H1 (cell line): ENCODE measurements around the gene PLK5. TPM values are rescaled to one million over a fixed set of nuclear protein-coding genes. Genes with fewer than 3 reads are reported as not detected.

ENCODE experiments used
- CTCF ChIA-PET: fragments of 300-600 bp; sonication (Branson Sonifier 250); formaldehyde crosslinking; loops from one replicate; lab custom pipeline; 2021; ENCODE audit not compliant: partially characterized antibody; lab: Charles Lee
- POLR2A ChIA-PET: fragments of 300-600 bp; sonication (Branson Sonifier 250); formaldehyde crosslinking; loops from one replicate; lab custom pipeline; 2021; ENCODE audit warnings: inconsistent platforms; ENCODE audit not compliant: partially characterized antibody; lab: Charles Lee
- DNase-seq, 2 experiments: peaks; one replicate each; pipeline versions ENCODE4 v3.0.0 to v3.0.0-alpha.2; 2010 to 2022; ENCODE audit warnings: low spot score in 2 of 2, low read depth in 1 of 2, mixed read lengths in 1 of 2
- FAIRE-seq: peaks from 2 replicates; lab custom pipeline; 2011; peaks lifted over from hg19 to GRCh38; lab: Jason Lieb, UNC
- H2AFZ ChIP-seq: 2 replicates; pipeline ENCODE4 v1.8.1; 2012; ENCODE audit warnings: low read length, inconsistent platforms
- H2AK5ac ChIP-seq: 2 replicates; pipeline ENCODE4 v1.6.1; 2013; ENCODE audit warnings: low read depth, low read length
- H2BK120ac ChIP-seq: replicated peaks from 2 replicates; pipeline ENCODE3; 2013; ENCODE audit warnings: low read depth, low read length, inconsistent platforms
- H2BK12ac ChIP-seq: 2 replicates; pipeline ENCODE4 v1.6.1; 2013; ENCODE audit warnings: low read depth, low read length
- H2BK15ac ChIP-seq: 2 replicates; pipeline ENCODE4 v1.6.1; 2013; ENCODE audit warnings: low read length
- H2BK20ac ChIP-seq: 2 replicates; pipeline ENCODE4 v1.6.1; 2013; ENCODE audit warnings: low read length
- H2BK5ac ChIP-seq: 2 replicates; pipeline ENCODE4 v1.6.1; 2013; ENCODE audit warnings: low read depth, low read length
- H3K14ac ChIP-seq: 2 replicates; pipeline ENCODE4 v1.6.1; 2013; ENCODE audit warnings: inconsistent platforms; ENCODE audit not compliant: insufficient read length
- H3K18ac ChIP-seq: 2 replicates; pipeline ENCODE4 v1.6.1; 2013; ENCODE audit warnings: low read length; ENCODE audit errors: extremely low read depth
- H3K23ac ChIP-seq: 2 replicates; pipeline ENCODE4 v1.6.1; 2013; ENCODE audit warnings: inconsistent platforms; ENCODE audit not compliant: insufficient read length
- H3K23me2 ChIP-seq: 2 replicates; pipeline ENCODE4 v1.6.1; 2013; ENCODE audit warnings: low read depth, low read length
- H3K27ac ChIP-seq: 2 replicates; pipeline ENCODE4 v1.6.1; 2011; ENCODE audit warnings: low read depth, low read length, inconsistent platforms
- H3K27me3 ChIP-seq, 4 experiments: replicated peaks in 1 of 4; 1 replicate in 1 of 4; 2 replicates in 3 of 4; pipeline versions ENCODE4 v1.6.1 to v1.8.1; 2011 to 2013; ENCODE audit warnings: low read length in 3 of 4, mild to moderate bottlenecking in 3 of 4, inconsistent platforms in 2 of 4, mixed read lengths in 2 of 4, moderate library complexity in 1 of 4; ENCODE audit not compliant: control insufficient read depth in 3 of 4, insufficient read depth in 3 of 4; ENCODE audit errors: extremely low read depth in 1 of 4
- H3K36me3 ChIP-seq, 4 experiments: 2 replicates each; pipeline versions ENCODE4 v1.6.1 to v1.8.1; 2011 to 2013; ENCODE audit warnings: mild to moderate bottlenecking in 4 of 4, low read length in 3 of 4, moderate library complexity in 2 of 4, control low read depth in 1 of 4, inconsistent platforms in 1 of 4; ENCODE audit not compliant: insufficient read depth in 4 of 4, control insufficient read depth in 2 of 4
- H3K4ac ChIP-seq: replicated peaks from 2 replicates; pipeline ENCODE3; 2013; ENCODE audit warnings: low read length, low read depth, mixed read lengths, inconsistent platforms; ENCODE audit not compliant: insufficient read length
- H3K4me1 ChIP-seq, 4 experiments: replicated peaks in 1 of 4; 1 replicate in 1 of 4; 2 replicates in 3 of 4; pipeline versions ENCODE4 v1.6.1 to v1.8.1; 2011 to 2013; ENCODE audit warnings: low read length in 3 of 4, inconsistent platforms in 2 of 4, mixed read lengths in 1 of 4; ENCODE audit not compliant: insufficient read depth in 4 of 4, control insufficient read depth in 3 of 4
- H3K4me2 ChIP-seq, 2 experiments: 2 replicates each; pipeline versions ENCODE4 v1.6.1 to v1.8.1; 2011 to 2013; ENCODE audit warnings: low read depth in 2 of 2, low read length in 2 of 2, control low read depth in 1 of 2, inconsistent platforms in 1 of 2, mild to moderate bottlenecking in 1 of 2; ENCODE audit not compliant: insufficient read depth in 1 of 2
- H3K4me3 ChIP-seq, 4 experiments: fragments of 200-600, 300-600 bp in 1 of 4; sonication (generic), shearing (Covaris generic), sonication (Bioruptor Twin) in 1 of 4; 2 replicates each; pipeline versions ENCODE4 v1.5.1 to v1.8.1; 2011 to 2016; ENCODE audit warnings: low read length in 4 of 4, low read depth in 3 of 4, control low read depth in 2 of 4, inconsistent platforms in 2 of 4, mild to moderate bottlenecking in 2 of 4, mixed read lengths in 1 of 4, moderate library complexity in 1 of 4; ENCODE audit not compliant: insufficient read depth in 2 of 4; ENCODE audit errors: extremely low read depth in 1 of 4
- H3K56ac ChIP-seq: replicated peaks from 2 replicates; pipeline ENCODE3; 2013; ENCODE audit warnings: low read depth, mild to moderate bottlenecking, mixed read lengths, low read length, inconsistent platforms; ENCODE audit not compliant: insufficient read length
- H3K79me1 ChIP-seq: 2 replicates; pipeline ENCODE4 v1.6.1; 2013; ENCODE audit warnings: low read depth, low read length, control low read depth
- H3K79me2 ChIP-seq, 2 experiments: 2 replicates each; pipeline versions ENCODE4 v1.6.1 to v1.8.1; 2012 to 2013; ENCODE audit warnings: low read length in 2 of 2, mild to moderate bottlenecking in 2 of 2, inconsistent platforms in 1 of 2; ENCODE audit not compliant: insufficient read depth in 2 of 2, control insufficient read depth in 1 of 2
- H3K9ac ChIP-seq, 4 experiments: replicated peaks in 1 of 4; 1 replicate in 1 of 4; 2 replicates in 3 of 4; pipeline versions ENCODE4 v1.6.1 to v1.8.1; 2011 to 2013; ENCODE audit warnings: low read depth in 3 of 4, low read length in 3 of 4, control low read depth in 2 of 4, mild to moderate bottlenecking in 2 of 4, moderate library complexity in 2 of 4, inconsistent platforms in 1 of 4; ENCODE audit errors: extremely low read depth in 1 of 4
- H3K9me3 ChIP-seq, 2 experiments: 2 replicates each; pipeline versions ENCODE4 v1.6.1 to v1.8.1; 2012 to 2013; ENCODE audit warnings: mild to moderate bottlenecking in 2 of 2, moderate library complexity in 2 of 2, control low read depth in 1 of 2, inconsistent platforms in 1 of 2, low read depth in 1 of 2, low read length in 1 of 2, mixed read lengths in 1 of 2; ENCODE audit not compliant: insufficient read depth in 2 of 2
- H4K20me1 ChIP-seq, 2 experiments: replicated peaks in 1 of 2; 2 replicates each; pipeline versions ENCODE3 to v1.8.1; 2011 to 2013; ENCODE audit warnings: inconsistent platforms in 2 of 2, low read length in 2 of 2, mild to moderate bottlenecking in 1 of 2; ENCODE audit not compliant: insufficient read depth in 2 of 2, control insufficient read depth in 1 of 2
- H4K5ac ChIP-seq: 2 replicates; pipeline ENCODE4 v1.6.1; 2013; ENCODE audit warnings: low read length, low read depth, mixed read lengths, inconsistent platforms; ENCODE audit not compliant: insufficient read length
- H4K8ac ChIP-seq: 2 replicates; pipeline ENCODE4 v1.8.0; 2013; ENCODE audit warnings: mild to moderate bottlenecking, moderate library complexity, low read length, inconsistent platforms; ENCODE audit not compliant: insufficient read depth; ENCODE audit errors: extremely low read depth
- H4K91ac ChIP-seq: replicated peaks from 2 replicates; pipeline ENCODE3; 2013; ENCODE audit warnings: low read length, mixed read lengths, inconsistent platforms; ENCODE audit not compliant: insufficient read length
- ATF2 ChIP-seq: IDR thresholded peaks from 2 replicates; pipeline ENCODE4 v1.6.1; 2012; ENCODE audit warnings: low read length, inconsistent platforms
- CBX5 ChIP-seq: fragments of 300-800, 300-1000 bp; sonication (generic); IDR thresholded peaks from 2 replicates; pipeline ENCODE4 v1.7.1; 2016; ENCODE audit warnings: antibody characterized with exemption, low read length, low read depth
- SIX5 ChIP-seq: IDR thresholded peaks from 2 replicates; pipeline ENCODE4 v1.6.1; 2011; ENCODE audit warnings: mild to moderate bottlenecking, low read depth, low read length
- WGBS, 2 experiments: shearing (Covaris generic) in 1 of 2; methylation state at CpG; one replicate each; pipeline versions ENCODE4 v1.1.6 to v1.1.7; 2013 to 2015; ENCODE audit warnings: low lambda C conversion rate in 2 of 2, mixed read lengths in 2 of 2, inconsistent platforms in 1 of 2, low coverage in 1 of 2, missing lambda C conversion rate in 1 of 2; ENCODE audit not compliant: insufficient replicate concordance in 2 of 2, insufficient coverage in 1 of 2, insufficient read length in 1 of 2; ENCODE audit errors: extremely low coverage in 1 of 2, missing lambda C conversion rate in 1 of 2; 5-methylcytosine and 5-hydroxymethylcytosine counted together
- polyA plus RNA-seq, 7 experiments: library from polyadenylated mRNA; depleted of rRNA in 3 of 7; stranded (reverse) in 5 of 7; unstranded in 2 of 7; fragments of >200 nt in 5 of 7; fragments of 200-250 nt in 2 of 7; gene quantifications; 1 replicate in 5 of 7; 2 replicates in 1 of 7; 4 replicates in 1 of 7; pipeline versions ENCODE4 v1.2.1 to v1.2.3, GENCODE V29; 2011 to 2013; ENCODE audit warnings: missing spikeins in 2 of 7, mixed read lengths in 2 of 7
- total RNA-seq: library from RNA; stranded (reverse); fragmentation: NEBNext Ultra II Directional; extraction: Animal tissue kit (Norgen Biotek cat#: 25700); gene quantifications from 2 replicates; pipeline ENCODE4 v1.2.1, GENCODE V29; 2021

The PLK5 gene
- total and polyA plus RNA-seq, 2 of the 8 experiments (the other 6 are each of a cell fraction or from before 2014, with no cell fraction given) = 0.43 to 0.45 TPM

GRCh38 chr19:1475751-1476437 lies 48.0 kb upstream of the PLK5 start:
- no peak overlapping the region for H2BK15ac ChIP-seq
- peaks cover 11 to 25% (median 22%) of the 10 kb centered on the region in 4 experiments for H3K27me3 ChIP-seq
- H3K27ac ChIP-seq = no peak overlapping the region
- H3K23ac ChIP-seq = no peak overlapping the region
- peaks cover 0 to 4% of the 10 kb centered on the region in 2 experiments; a peak in 1 of 4 replicates for H3K79me2 ChIP-seq
- no peak overlapping the region for H3K4me2 ChIP-seq
- no peak overlapping the region for H3K56ac ChIP-seq
- no peak overlapping the region for H4K5ac ChIP-seq
- H2AK5ac ChIP-seq = no peak overlapping the region
- no peak overlapping the region for H2AFZ ChIP-seq
- no peak overlapping the region for H2BK5ac ChIP-seq
- no peak overlapping the region for H3K4ac ChIP-seq
- FAIRE-seq (no peak), DNase-seq (no peak)
- H3K36me3 ChIP-seq = peaks cover 0 to 3% (median 1%) of the 10 kb centered on the region in 4 experiments; a peak in 1 of 8 replicates
- WGBS, 2 experiments = 92% methylated on average over 30 of the region's 31 CpGs; no CpG with 5 or more reads in 1 of the 2 experiments
- H2BK12ac ChIP-seq = no peak overlapping the region
- no peak for TF ChIP-seq ATF2
- no peak for TF ChIP-seq SIX5
- no peak for TF ChIP-seq CBX5
- no peaks in the 10 kb centered on the region for H3K9me3 ChIP-seq
- no peak overlapping the region for H3K14ac ChIP-seq
- POLR2A ChIA-PET = interaction anchor here (0.7 to 4.5 kb wide), 6 partner anchors 10 to 201 kb away, joined by 3 to 27 read pairs (median 4); partner anchors contain the start of gene FAM174C
- H3K23me2 ChIP-seq = peaks cover 10% of the 10 kb centered on the region
- no peak overlapping the region for H2BK20ac ChIP-seq
- H4K91ac ChIP-seq = no peak overlapping the region
- H3K79me1 ChIP-seq = peaks cover 2% of the 10 kb centered on the region; the same call in 1 of the 2 replicates
- H3K9ac ChIP-seq = no peak overlapping the region
- H3K18ac ChIP-seq = no peak overlapping the region
- CTCF ChIA-PET = interaction anchor here (0.9 to 1.8 kb wide), 8 partner anchors 10 to 36 kb away, joined by 3 to 5 read pairs (median 3); no protein-coding TSS in a partner anchor
- H3K4me3 ChIP-seq = no peak overlapping the region
- H4K8ac ChIP-seq = peak overlapping the region; percentile 68; the same call in 1 of the 2 replicates
- peaks cover 20 to 42% of the 10 kb centered on the region in 2 experiments for H4K20me1 ChIP-seq
- peaks cover 0 to 8% (median 7%) of the 10 kb centered on the region in 4 experiments; a peak in 5 of 7 replicates for H3K4me1 ChIP-seq
- H2BK120ac ChIP-seq = no peak overlapping the region
